Mesendoderm (in vitro differentiated cells): Measurements from ENCODE around the gene DHX35.
A peak's percentile ranks its signal among the peaks of the same experiment; 100 is the strongest.

Experiments
- DNase-seq: peaks from one replicate; pipeline ENCODE4 v3.0.0; 2013
- H2AK5ac ChIP-seq: 2 replicates; pipeline ENCODE4 v1.6.1; 2013; ENCODE audit warnings: low read length, inconsistent platforms
- H2BK120ac ChIP-seq: 2 replicates; pipeline ENCODE4 v1.6.1; 2013; ENCODE audit warnings: low read depth, mild to moderate bottlenecking, low read length, moderate library complexity, mixed read lengths
- H2BK15ac ChIP-seq: replicated peaks from 2 replicates; pipeline ENCODE4 v1.6.1; 2013; ENCODE audit warnings: low read depth, mild to moderate bottlenecking, moderate library complexity
- H2BK5ac ChIP-seq: 2 replicates; pipeline ENCODE4 v1.6.1; 2013; ENCODE audit warnings: low read length, inconsistent platforms
- H3K18ac ChIP-seq: 2 replicates; pipeline ENCODE4 v1.6.1; 2013; ENCODE audit warnings: mild to moderate bottlenecking, low read length, mixed read lengths
- H3K23ac ChIP-seq: one replicate; pipeline ENCODE4 v1.6.1; 2013; ENCODE audit warnings: low read length
- H3K27ac ChIP-seq: 2 replicates; pipeline ENCODE4 v1.5.1; 2013; ENCODE audit warnings: low read depth, mild to moderate bottlenecking, inconsistent platforms, low read length, moderate library complexity
- H3K27me3 ChIP-seq: 2 replicates; pipeline ENCODE4 v1.6.1; 2013; ENCODE audit warnings: low read length, control low read depth, mild to moderate bottlenecking, inconsistent platforms; ENCODE audit not compliant: insufficient read depth, poor library complexity
- H3K36me3 ChIP-seq: 2 replicates; pipeline ENCODE4 v1.6.1; 2013; ENCODE audit warnings: low read length, inconsistent platforms; ENCODE audit not compliant: control insufficient read depth, insufficient read depth
- H3K4ac ChIP-seq: one replicate; pipeline ENCODE4 v1.6.1; 2013; ENCODE audit warnings: low read depth, mild to moderate bottlenecking, low read length, moderate library complexity
- H3K4me1 ChIP-seq: 2 replicates; pipeline ENCODE4 v1.6.1; 2013; ENCODE audit warnings: low read depth, low read length, inconsistent platforms; ENCODE audit not compliant: control insufficient read depth
- H3K4me2 ChIP-seq: 2 replicates; pipeline ENCODE4 v1.6.1; 2013; ENCODE audit warnings: low read length
- H3K4me3 ChIP-seq: 2 replicates; pipeline ENCODE4 v1.5.1; 2013; ENCODE audit warnings: mild to moderate bottlenecking, low read length
- H3K56ac ChIP-seq: one replicate; pipeline ENCODE4 v1.6.1; 2013; ENCODE audit warnings: low read length
- H3K79me1 ChIP-seq: 2 replicates; pipeline ENCODE4 v1.6.1; 2013; ENCODE audit warnings: low read length, inconsistent platforms
- H3K79me2 ChIP-seq: 2 replicates; pipeline ENCODE4 v1.6.1; 2013; ENCODE audit warnings: mild to moderate bottlenecking, low read length; ENCODE audit not compliant: control insufficient read depth, insufficient read depth
- H3K9ac ChIP-seq: 2 replicates; pipeline ENCODE4 v1.6.1; 2013; ENCODE audit warnings: low read length, inconsistent platforms
- H4K5ac ChIP-seq: one replicate; pipeline ENCODE4 v1.6.1; 2013; ENCODE audit warnings: low read length
- H4K8ac ChIP-seq: one replicate; pipeline ENCODE4 v1.6.1; 2013; ENCODE audit warnings: low read depth, mild to moderate bottlenecking, control low read depth, low read length, moderate library complexity
- WGBS: extraction: QIAGEN DNeasy Blood & Tissue Kit; methylation state at CpG from one replicate; pipeline ENCODE4 v1.1.7; 2013; ENCODE audit warnings: low lambda C conversion rate, missing lambda C conversion rate; ENCODE audit not compliant: insufficient coverage; ENCODE audit errors: extremely low coverage; 5-methylcytosine and 5-hydroxymethylcytosine counted together

Gene DHX35

DNA sequence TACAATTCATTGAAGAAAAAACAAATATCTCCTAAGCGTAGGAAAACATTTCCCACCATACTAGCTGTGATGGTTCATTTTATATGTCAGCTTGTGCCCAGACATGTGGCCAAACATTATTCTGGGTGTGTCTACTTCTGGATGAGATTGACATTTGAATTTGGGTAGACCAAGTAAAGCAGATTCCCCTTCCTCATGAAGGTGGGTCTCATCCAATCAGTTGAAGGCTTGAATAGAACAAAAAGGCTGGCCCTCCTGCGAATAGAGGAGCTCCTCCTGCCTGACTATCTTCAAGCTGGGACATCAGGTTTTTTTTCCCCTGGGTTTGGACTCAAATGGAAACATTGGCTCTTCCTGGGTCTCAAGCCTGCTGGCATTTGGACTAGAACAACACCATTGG lies 113.6 kb downstream of the DHX35 start:
- no peak overlapping the region for H3K4ac ChIP-seq
- H2BK15ac ChIP-seq, result no peak overlapping the region
- DNase-seq, result no peak
- H3K79me1 ChIP-seq, result no peaks in the 10 kb centered on the region
- H3K18ac ChIP-seq, result no peak overlapping the region
- no peak overlapping the region for H3K23ac ChIP-seq
- no CpG with 5 or more reads among the region's 2 CpGs for WGBS
- no peaks in the 10 kb centered on the region for H3K4me1 ChIP-seq
- H3K36me3 ChIP-seq, result no peaks in the 10 kb centered on the region
- no peak overlapping the region for H2AK5ac ChIP-seq
- no peak overlapping the region for H3K4me2 ChIP-seq
- H3K27me3 ChIP-seq, result no peaks in the 10 kb centered on the region
- H4K5ac ChIP-seq, result no peak overlapping the region
- no peak overlapping the region for H3K27ac ChIP-seq
- no peak overlapping the region for H2BK5ac ChIP-seq
- no peak overlapping the region for H3K9ac ChIP-seq
- no peak overlapping the region for H3K56ac ChIP-seq
- H3K4me3 ChIP-seq, result no peak overlapping the region
- H4K8ac ChIP-seq, result no peak overlapping the region
- H3K79me2 ChIP-seq, result no peaks in the 10 kb centered on the region
- H2BK120ac ChIP-seq, result no peak overlapping the region

DNA sequence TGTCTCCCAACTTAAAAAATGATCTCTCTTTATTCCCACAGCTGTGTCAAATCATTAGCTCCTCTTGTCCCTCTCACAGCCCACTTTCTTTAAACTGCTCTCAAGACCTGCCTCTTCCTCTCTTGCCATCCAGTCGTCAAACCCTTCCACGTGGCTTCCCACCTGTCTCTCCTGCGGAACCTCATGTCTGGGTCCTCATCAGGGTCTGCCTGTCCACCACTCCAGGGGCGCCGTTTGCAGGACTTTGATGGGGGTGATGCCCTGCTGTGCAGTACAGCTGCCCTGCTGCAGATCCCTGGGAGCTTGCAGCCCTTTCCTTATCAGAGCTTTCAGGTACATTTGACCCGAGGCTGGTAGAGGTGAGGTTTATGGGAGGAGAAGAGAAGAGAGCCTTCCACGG lies 114.8 kb downstream of the DHX35 start:
- Histone ChIP-seq H3K79me1 (no peaks in the 10 kb centered on the region), H3K36me3 (no peaks in the 10 kb centered on the region), H3K27me3 (no peaks in the 10 kb centered on the region), H4K8ac (no peak overlapping the region), H3K56ac (no peak overlapping the region), H2BK5ac (no peak overlapping the region), H3K9ac (no peak overlapping the region), H3K18ac (no peak overlapping the region), H3K4me2 (no peak overlapping the region), H2BK15ac (no peak overlapping the region), H3K23ac (no peak overlapping the region), H4K5ac (no peak overlapping the region), H3K4ac (no peak overlapping the region), H2AK5ac (no peak overlapping the region), H3K79me2 (no peaks in the 10 kb centered on the region), H3K4me1 (no peaks in the 10 kb centered on the region), H2BK120ac (no peak overlapping the region), H3K4me3 (no peak overlapping the region), H3K27ac (no peak overlapping the region)
- no CpG with 5 or more reads among the region's 7 CpGs for WGBS
- DNase-seq, result no peak

DNA sequence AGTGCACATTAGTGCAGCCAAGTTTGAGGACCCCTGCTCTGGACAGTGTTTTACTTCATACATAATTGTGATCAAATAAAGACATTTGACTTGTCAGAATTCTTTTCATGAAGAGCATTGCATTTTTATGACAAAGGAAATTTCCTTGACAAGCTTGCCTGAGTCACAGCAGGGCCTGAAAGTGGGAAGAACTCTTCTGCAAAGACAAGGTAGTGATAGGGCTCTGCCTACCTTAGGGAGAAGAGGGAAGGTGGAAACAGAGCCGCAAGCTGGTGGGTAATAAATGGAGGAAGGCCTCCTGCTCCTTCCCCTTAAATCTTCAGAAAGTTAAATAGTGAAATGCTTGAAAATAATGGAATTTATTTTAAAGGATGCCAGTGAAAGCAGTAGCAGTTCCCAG lies 118.2 kb downstream of the DHX35 start:
- Histone ChIP-seq H2BK5ac (no peak overlapping the region), H3K79me1 (no peaks in the 10 kb centered on the region), H3K27me3 (no peaks in the 10 kb centered on the region), H3K18ac (no peak overlapping the region), H3K4me3 (no peak overlapping the region), H3K56ac (no peak overlapping the region), H3K79me2 (no peaks in the 10 kb centered on the region), H3K23ac (no peak overlapping the region), H3K36me3 (no peaks in the 10 kb centered on the region), H2BK15ac (no peak overlapping the region), H2AK5ac (no peak overlapping the region), H3K9ac (no peak overlapping the region), H4K8ac (no peak overlapping the region), H3K27ac (no peak overlapping the region), H3K4me2 (no peak overlapping the region), H3K4me1 (no peaks in the 10 kb centered on the region), H3K4ac (no peak overlapping the region), H2BK120ac (no peak overlapping the region), H4K5ac (no peak overlapping the region)
- WGBS, result no CpG with 5 or more reads among the region's 1 CpG
- no peak for DNase-seq

GRCh38 chr20:39081255-39081654 lies 119.1 kb downstream of the DHX35 start:
- Histone ChIP-seq H2AK5ac (no peak overlapping the region), H3K79me2 (no peaks in the 10 kb centered on the region), H2BK15ac (no peak overlapping the region), H3K4me3 (no peak overlapping the region), H2BK5ac (no peak overlapping the region), H3K18ac (no peak overlapping the region), H3K9ac (no peak overlapping the region), H3K4ac (no peak overlapping the region), H4K5ac (no peak overlapping the region), H3K27ac (no peak overlapping the region), H3K27me3 (no peaks in the 10 kb centered on the region), H3K56ac (no peak overlapping the region), H4K8ac (no peak overlapping the region), H3K4me2 (no peak overlapping the region), H3K23ac (no peak overlapping the region), H2BK120ac (no peak overlapping the region), H3K4me1 (no peaks in the 10 kb centered on the region), H3K79me1 (no peaks in the 10 kb centered on the region), H3K36me3 (no peaks in the 10 kb centered on the region)
- no CpG with 5 or more reads among the region's 5 CpGs for WGBS
- DNase-seq, result peak; percentile 78

GRCh38 chr20:39082622-39083398 lies 120.7 kb downstream of the DHX35 start:
- Histone ChIP-seq H3K56ac (no peak overlapping the region), H3K4me1 (no peaks in the 10 kb centered on the region), H3K4me3 (no peak overlapping the region), H3K18ac (no peak overlapping the region), H2BK120ac (no peak overlapping the region), H3K27me3 (no peaks in the 10 kb centered on the region), H4K8ac (no peak overlapping the region), H3K9ac (no peak overlapping the region), H3K79me2 (no peaks in the 10 kb centered on the region), H3K4me2 (no peak overlapping the region), H2BK5ac (no peak overlapping the region), H3K79me1 (no peaks in the 10 kb centered on the region), H3K4ac (no peak overlapping the region), H3K36me3 (no peaks in the 10 kb centered on the region), H2AK5ac (no peak overlapping the region), H3K27ac (no peak overlapping the region), H2BK15ac (no peak overlapping the region), H4K5ac (no peak overlapping the region), H3K23ac (no peak overlapping the region)
- no peak for DNase-seq
- WGBS, result no CpG with 5 or more reads among the region's 8 CpGs

- Histone ChIP-seq H3K27ac (no peak overlapping the region), H3K4me2 (no peak overlapping the region), H3K79me1 (no peaks in the 10 kb centered on the region), H3K27me3 (no peaks in the 10 kb centered on the region), H4K8ac (no peak overlapping the region), H3K23ac (no peak overlapping the region), H2AK5ac (no peak overlapping the region), H3K4me1 (no peaks in the 10 kb centered on the region), H3K36me3 (no peaks in the 10 kb centered on the region), H2BK120ac (no peak overlapping the region), H3K9ac (no peak overlapping the region), H4K5ac (no peak overlapping the region), H3K79me2 (no peaks in the 10 kb centered on the region), H3K56ac (no peak overlapping the region), H3K4me3 (no peak overlapping the region), H3K18ac (no peak overlapping the region), H3K4ac (no peak overlapping the region), H2BK15ac (no peak overlapping the region), H2BK5ac (no peak overlapping the region)
- DNase-seq, result no peak
- WGBS, result no CpG with 5 or more reads among the region's 6 CpGs
Measured at GRCh38 chr20:39083761-39084160, 121.6 kb downstream of the DHX35 start.
